ENCODE measurements around the gene MTA3. TPM values are rescaled to one million over a fixed set of nuclear protein-coding genes. Genes with fewer than 3 reads are reported as not detected.

MTA3 gene
- total and polyA plus RNA-seq, 2 experiments from 2014 or later = 52.2 to 52.9 TPM

GRCh38 chr2:42537493-42537892 lies 30.9 kb upstream of the MTA3 start:
- Histone ChIP-seq H3K27ac (no peak overlapping the region), H3K27me3 (no peaks in the 10 kb centered on the region), H3K9me3 (ENCODE audit: low read depth) (no peaks in the 10 kb centered on the region), H3K4me3 (no peak overlapping the region), H3K4me1 (ENCODE audit: low read depth) (no peaks in the 10 kb centered on the region), H3K36me3 (no peaks in the 10 kb centered on the region)
- DNase-seq (ENCODE audit: low read depth in 1 of 2, low spot score in 1 of 2) = no peak
- TF ChIP-seq CTCF (IDR thresholded peaks at IDR 0.05; ENCODE audit: low read depth, low read length) = no peak

- Histone ChIP-seq H3K36me3 (no peaks in the 10 kb centered on the region), H3K27me3 (no peaks in the 10 kb centered on the region), H3K27ac (no peak overlapping the region), H3K9me3 (ENCODE audit: low read depth) (no peaks in the 10 kb centered on the region), H3K4me3 (no peak overlapping the region), H3K4me1 (ENCODE audit: low read depth) (peaks cover 7% of the 10 kb centered on the region)
- no peak for TF ChIP-seq CTCF (IDR thresholded peaks at IDR 0.05; ENCODE audit: low read depth, low read length)
- no peak for DNase-seq (ENCODE audit: low read depth in 1 of 2, low spot score in 1 of 2)
Measured at GRCh38 chr2:42542871-42543270, 25.6 kb upstream of the MTA3 start.

GRCh38 chr2:42545023-42545721 lies 23.3 kb upstream of the MTA3 start:
- H3K27ac ChIP-seq = no peak overlapping the region
- DNase-seq (ENCODE audit: low read depth in 1 of 2, low spot score in 1 of 2) = no peak
- H3K27me3 ChIP-seq = no peaks in the 10 kb centered on the region
- no peak overlapping the region for H3K4me3 ChIP-seq
- peaks cover 7% of the 10 kb centered on the region for H3K4me1 ChIP-seq (ENCODE audit: low read depth)
- no peaks in the 10 kb centered on the region for H3K9me3 ChIP-seq (ENCODE audit: low read depth)
- no peak for TF ChIP-seq CTCF (IDR thresholded peaks at IDR 0.05; ENCODE audit: low read depth, low read length)
- no peaks in the 10 kb centered on the region for H3K36me3 ChIP-seq

GRCh38 chr2:42545841-42546390 lies 22.5 kb upstream of the MTA3 start:
- Histone ChIP-seq H3K4me3 (no peak overlapping the region), H3K9me3 (ENCODE audit: low read depth) (no peaks in the 10 kb centered on the region), H3K27me3 (no peaks in the 10 kb centered on the region), H3K4me1 (ENCODE audit: low read depth) (peaks cover 7% of the 10 kb centered on the region), H3K36me3 (no peaks in the 10 kb centered on the region), H3K27ac (no peak overlapping the region)
- TF ChIP-seq CTCF (IDR thresholded peaks at IDR 0.05; ENCODE audit: low read depth, low read length) = no peak
- DNase-seq (ENCODE audit: low read depth in 1 of 2, low spot score in 1 of 2) = peak in 1 of 2 donors; percentile 14

GRCh38 chr2:42547014-42547413 lies 21.4 kb upstream of the MTA3 start:
- TF ChIP-seq CTCF (IDR thresholded peaks at IDR 0.05; ENCODE audit: low read depth, low read length) = no peak
- Histone ChIP-seq H3K27ac (no peak overlapping the region), H3K9me3 (ENCODE audit: low read depth) (no peaks in the 10 kb centered on the region), H3K4me3 (no peak overlapping the region), H3K27me3 (no peaks in the 10 kb centered on the region), H3K36me3 (no peaks in the 10 kb centered on the region), H3K4me1 (ENCODE audit: low read depth) (peaks cover 7% of the 10 kb centered on the region)
- DNase-seq (ENCODE audit: low read depth in 1 of 2, low spot score in 1 of 2) = no peak
